ENCODE results near the gene PKP4.
"Not testable (repeated sequence)": the region's sequence is repeated elsewhere in the genome, so short reads cannot be mapped to it uniquely, and the experiment has no call there.

The PKP4 gene

DNA sequence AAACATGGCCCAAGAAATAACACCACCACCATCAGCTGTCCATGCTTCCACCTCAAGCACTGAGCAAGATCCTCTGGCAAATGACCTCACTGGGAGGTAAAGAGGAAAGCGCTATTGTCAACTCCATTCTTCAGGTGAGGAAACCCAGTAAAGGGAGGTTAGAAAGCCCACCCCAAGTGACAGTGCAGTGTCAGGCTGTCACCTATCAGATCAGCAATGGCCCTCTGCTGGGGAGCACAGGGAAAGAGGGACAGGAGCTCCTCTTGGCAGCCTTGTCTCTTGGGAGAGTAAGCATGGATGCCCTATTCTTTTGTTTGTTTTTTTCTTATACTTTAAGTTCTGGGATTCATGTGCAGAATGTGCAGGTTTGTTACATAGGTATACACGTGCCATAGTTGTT, 234.1 kb downstream of the PKP4 start:
- DNase-seq, result no peak

DNA sequence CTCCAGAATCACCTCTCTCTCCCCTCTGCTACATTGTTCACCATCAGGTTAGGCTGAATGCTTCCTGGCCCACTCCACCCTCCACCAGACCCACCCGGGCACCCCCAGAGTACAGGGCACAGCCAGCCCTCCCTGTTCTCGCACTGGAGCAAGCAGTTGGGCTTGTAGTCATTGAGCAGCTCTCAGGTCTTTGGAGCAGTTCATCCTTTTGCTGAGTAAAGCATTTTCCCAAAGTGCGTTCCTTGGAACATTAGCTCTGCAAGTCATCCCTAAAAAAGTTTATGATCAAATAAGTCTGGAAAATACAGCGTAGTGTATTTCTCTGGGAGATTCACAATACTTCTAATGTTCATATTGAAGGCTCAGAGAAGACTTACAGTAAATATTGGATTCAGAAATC, 234.9 kb downstream of the PKP4 start:
- DNase-seq, result no peak

DNA sequence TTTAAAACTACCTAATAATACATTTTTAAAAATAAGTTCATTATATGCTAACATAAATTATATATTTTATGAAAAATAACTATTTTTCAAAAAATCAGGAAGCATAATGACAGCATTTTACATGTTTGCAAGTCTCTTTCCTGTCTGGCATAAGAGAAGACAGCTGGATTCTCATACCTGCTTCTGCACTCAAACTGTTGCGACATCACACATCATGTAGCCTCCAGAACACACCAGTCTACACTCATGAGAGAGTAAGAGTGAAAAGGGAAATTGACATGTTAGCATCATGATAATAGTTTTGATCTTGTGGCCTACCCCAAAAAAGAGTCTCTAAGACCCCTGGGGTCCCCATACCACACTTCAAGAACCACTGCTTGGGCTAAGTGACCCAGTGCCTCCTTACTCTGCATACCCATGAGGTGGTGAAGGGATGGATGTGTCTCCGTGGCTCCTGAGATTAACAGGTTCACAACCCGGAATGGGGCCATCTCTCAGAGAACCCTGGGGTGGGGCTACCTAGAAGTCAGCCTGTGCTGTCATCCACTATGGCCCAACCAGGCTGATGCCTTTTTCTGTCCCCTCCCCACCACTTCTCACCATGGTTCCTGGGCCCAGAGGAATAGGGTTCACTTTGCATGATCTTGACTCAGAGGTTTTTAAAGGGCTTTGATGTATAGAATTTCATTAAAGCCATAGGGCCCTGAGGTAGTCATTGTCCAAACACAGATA, 235.8 kb downstream of the PKP4 start:
- DNase-seq, result no peak

DNA sequence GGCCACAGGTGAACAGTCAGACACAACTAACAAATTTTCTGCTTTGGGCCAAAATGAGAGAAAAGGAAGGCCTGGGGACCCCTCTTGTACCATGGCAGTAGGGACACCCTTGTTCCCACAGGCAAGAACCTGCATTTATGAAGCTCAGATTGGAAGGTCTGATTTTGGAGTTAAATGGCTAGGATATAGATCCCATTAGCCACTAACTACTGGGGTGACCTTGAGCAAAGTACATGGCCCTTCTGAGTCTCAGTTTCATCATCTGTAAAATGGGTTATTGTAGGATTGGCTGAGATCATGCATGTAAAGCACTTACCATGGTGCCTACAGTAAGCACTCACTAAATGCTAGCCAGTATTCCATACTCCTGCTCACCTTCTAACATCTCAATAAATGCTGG, 236.7 kb downstream of the PKP4 start:
- DNase-seq, result no peak

DNA sequence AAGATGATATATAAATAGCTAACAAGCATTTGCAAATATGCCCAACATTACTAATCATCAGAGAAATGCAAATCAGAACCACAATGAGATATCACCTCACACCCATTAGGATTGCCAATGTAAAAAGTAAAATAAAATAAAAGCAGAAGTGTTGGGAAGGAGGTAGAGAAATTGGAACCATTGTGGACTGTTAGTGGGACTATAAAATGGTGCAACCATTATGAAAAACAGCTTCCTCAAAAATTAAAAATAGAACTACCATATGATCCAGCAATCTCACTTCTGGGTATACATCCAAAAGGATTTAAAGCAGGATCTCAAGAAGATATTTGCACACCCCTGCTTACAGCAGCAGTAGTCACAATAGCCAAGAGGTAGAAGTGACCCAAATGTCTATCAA, 238.6 kb downstream of the PKP4 start:
- DNase-seq, result no peak

DNA sequence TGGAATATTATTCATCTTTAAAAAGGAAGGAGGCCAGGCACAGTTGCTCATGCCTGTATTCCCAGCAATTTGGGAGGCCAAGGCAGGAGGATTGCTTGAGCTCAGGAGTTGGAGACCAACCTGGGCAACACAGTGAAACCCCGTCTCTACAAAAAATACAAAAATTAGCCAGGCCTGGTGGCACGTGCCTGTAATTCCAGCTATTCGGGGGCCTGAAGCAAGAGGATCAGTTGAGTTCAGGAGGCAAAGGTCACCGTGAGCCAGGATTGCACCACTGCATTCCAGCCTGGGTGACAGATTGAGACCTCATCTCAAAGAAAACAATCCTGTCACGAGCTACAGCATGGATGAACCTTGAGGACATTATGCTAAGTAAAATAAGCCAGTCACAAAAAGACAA, 239.0 kb downstream of the PKP4 start:
- not testable (repeated sequence) for DNase-seq

DNA sequence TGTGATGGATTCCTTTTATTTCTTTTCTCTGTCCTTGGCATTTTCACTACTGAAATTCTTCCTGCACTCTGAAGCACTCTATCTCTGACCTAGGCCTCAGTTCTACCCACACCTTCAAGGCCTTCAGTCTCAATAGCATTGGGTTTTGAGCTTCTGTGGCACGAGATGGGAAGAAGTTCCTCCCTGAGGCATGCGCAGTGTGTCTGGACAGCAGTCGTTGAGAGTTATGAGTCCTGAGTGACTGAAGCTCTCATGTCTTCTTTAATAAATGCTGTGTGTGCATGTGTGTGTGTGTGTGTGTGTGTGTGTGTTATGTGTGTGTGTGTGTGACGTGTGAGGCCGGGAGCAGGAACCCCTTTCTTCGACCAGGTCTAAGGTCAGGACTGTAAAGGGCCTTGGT, 242.6 kb downstream of the PKP4 start:
- no peak for DNase-seq

DNA sequence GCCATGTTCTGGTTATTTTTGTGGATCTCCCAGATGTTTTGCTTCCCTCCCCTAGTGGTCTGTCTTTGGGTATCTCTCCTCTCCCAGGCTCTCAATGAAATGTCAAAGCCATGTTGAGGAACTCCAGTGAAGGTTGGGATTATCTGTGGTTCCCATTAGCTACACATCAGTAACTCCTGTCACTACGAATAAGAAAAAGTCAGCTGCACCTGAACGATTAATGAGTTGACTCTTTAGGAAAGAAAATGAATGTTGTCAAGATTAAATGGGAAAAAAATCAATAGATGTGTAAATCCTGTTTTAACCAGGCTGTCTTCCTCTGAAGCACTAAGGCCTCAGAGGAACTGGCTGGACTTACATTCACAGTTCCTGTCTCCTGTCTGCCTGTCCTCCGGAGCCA, 244.3 kb downstream of the PKP4 start:
- DNase-seq, result no peak

DNA sequence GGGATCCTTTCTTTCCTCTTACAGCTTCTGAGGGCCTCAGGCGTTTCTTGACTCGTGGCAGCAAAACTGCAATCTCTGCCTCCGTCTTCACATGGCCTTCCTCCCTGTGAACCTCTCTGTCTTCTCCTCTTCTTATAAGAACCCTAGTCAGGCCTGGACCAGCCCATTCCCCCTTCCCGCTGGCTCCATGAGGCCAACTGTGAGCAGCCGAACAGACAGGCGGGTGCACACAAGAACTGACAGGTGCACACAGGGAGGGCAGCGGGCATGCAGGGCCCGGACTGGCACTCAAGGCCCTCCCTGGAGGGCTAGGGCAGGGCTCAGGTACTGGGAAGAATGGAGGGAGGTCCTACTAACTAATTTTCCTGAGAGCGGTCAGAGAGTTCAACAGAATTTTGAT, 246.0 kb downstream of the PKP4 start:
- DNase-seq, result no peak

DNA sequence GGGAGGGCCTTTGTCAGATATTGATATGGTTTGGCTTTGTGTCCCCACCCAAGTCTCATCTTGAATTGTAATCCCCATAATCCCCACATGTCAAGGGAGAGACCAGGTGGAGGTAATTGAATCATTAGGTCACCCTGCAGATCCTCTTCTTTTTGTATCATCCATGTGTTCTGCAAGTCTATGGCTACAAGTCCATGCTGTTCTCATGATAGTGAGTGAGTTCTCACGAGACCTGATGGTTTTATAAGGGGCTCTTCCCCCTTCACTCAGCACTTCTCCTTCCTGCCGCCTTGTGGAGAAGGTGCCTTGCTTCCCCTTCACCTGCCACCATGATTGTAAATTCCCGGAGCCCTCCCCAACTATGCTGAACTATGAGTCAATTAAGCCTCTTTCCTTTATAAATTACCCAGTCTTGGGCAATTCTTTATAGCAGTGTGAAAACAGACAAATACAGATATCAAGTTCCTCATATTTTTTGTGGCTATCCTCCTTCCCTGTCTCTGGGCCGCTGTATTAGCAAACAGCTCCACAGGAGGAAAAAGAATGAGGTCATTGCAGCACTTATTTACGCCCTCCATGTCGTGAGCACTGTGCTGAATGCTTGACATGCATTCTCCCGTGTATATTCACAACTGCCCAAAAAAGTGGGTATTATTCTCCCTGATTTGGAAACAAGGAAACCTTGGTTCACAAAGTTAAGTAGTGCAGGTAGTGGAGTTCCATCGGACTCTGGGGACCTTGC, 248.1 kb downstream of the PKP4 start:
- DNase-seq, result not testable (repeated sequence)

DNA sequence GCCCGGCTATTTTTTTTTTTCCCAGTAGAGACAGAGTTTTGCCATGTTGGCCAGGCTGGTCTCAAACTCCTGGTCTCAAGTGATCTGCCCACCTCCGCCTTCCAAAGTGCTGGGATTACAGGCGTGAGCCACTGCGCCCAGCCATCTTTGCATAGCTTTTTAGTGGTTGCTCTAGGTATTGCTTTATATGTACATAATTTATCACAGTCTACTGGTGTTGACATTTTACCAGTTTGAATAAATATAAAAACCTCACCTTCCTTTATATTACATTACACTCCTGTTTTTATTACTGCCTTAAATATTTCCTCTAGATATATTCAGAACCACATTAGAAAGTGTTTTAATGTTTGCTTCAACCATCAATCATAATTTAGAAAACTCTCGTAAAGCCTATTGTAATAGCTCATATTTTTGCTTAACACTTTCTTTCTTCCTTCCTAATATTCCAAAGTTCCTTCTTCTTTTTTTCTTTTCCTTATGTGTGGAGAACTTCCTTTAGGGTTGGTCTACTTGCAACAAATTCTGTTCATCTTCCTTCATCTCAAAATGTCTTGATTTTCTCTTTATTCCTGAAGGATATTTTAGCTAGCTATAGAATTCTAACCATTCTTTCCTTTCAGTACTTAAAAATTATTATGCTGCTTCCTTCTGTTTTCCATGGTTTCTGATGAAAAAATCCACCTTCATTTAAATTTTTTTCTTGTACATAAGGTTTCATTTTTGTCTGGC, 256.2 kb downstream of the PKP4 start:
- no peak for DNase-seq

DNA sequence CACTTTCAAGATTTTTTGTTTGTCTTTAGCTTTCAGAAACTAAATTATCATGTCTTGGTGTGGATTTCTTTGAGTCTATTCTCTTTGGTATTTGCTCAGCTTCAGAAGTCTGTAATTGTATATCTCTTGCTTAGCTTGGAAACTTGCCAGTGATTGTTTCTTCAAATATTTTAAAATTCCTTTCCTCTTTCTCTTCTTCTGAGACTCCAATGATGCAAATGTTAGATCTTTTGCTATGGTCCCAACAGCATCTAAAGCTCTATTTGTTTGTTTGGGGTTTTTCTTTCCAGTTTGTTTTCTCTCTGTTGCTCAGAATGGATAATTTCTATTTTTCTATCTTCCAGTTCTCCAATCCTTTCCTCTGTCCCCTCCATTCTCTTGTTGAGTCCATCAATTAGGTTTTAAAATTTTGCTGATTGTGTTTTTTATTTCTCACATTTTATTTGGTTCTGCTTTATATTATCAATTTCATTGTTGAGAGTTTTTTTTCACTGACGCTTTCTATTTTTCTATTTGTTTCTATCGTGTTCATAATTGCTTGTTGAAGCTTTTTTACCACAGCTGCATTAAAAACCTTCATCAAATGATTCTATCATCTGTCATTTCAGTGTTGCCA, 256.9 kb downstream of the PKP4 start:
- no peak for DNase-seq

DNA sequence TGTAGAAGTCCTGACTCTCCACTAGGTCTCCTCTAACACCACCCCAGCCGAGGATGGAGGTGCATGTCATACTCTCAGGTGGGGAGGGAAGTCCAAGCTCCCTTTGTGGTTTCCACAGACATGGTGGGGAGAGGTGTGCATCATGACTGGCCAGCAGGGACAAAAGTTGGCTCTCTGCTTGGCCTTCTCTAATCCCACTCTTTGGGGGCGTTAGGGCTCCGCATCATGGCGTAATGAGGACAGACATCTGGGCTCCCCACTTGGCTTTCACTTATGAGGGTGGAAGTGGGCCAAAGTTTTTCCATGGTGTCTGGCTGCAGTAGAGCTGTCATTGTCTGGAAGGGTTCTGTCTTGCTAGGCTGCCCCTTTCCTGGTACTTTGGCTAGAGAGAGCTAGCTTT, 257.7 kb downstream of the PKP4 start:
- DNase-seq, result no peak

DNA sequence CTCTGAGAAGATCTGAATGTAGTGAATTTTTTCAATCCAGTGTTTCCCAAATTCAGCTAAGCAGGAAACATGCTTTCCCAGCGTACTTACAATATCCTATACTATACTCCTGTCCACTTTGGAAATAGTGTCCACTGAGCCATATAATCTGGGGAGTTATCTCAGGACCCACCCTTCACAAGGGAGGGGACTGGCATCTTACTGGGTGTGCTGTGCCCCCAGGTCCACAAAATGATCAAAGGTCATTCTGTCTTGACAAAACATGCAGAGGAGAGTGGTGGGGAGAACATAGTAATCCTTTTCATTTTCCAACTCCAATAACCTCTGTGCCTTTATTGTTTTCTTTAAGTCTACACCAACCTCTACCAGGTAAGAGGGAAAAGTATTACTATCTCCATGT, 258.6 kb downstream of the PKP4 start:
- DNase-seq, result no peak

DNA sequence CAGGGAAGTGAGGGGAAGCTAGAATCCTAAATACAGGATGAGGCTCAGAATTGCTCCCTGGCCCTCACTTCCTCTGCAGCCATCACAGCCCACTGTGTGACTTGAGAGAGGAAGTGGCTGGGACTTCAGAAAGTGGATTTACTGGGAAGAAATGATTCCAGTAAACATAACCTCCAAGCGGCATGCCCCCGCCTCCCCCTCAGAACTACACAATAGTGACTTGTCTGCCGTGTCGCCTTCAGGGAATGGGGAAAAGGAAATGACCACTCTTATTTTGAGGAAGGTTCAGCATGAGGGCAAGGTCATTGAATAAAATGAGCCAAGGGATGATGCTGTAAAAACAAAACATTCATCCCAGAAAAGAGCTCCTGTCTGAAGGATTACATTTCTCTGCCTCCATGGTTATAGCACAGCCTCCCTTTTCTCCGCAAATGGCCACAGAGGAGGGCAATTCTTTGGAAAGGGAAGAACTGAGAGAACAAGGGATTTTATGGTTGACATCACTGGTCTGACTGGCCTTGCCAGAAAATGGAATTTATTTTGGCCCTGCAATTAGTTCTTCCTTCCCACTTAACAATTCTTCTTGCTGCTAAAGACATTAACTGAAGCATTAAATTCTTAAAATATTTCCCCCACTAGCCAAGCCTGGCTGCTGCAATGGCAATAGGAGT, 259.5 kb downstream of the PKP4 start:
- no peak for DNase-seq

DNA sequence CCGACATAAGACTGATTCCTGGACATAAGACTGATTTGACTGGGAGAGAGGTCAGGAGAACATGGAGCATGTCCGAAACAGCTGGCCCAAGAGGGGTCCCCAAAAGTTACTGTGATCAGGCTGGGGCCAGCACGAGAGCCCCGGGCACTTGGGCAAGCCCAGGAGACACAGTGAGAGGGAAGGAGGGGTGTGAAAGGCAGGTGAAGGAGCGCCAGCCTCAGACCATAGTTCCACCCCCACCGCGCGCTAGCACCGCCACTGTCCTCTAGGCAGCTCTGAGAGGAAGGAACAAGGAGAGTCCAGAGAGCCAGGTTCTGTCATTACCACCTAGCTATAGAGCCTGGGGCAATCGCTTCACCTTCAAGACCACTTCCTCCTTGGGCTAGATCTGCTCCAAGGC, 260.2 kb downstream of the PKP4 start:
- DNase-seq, result no peak

DNA sequence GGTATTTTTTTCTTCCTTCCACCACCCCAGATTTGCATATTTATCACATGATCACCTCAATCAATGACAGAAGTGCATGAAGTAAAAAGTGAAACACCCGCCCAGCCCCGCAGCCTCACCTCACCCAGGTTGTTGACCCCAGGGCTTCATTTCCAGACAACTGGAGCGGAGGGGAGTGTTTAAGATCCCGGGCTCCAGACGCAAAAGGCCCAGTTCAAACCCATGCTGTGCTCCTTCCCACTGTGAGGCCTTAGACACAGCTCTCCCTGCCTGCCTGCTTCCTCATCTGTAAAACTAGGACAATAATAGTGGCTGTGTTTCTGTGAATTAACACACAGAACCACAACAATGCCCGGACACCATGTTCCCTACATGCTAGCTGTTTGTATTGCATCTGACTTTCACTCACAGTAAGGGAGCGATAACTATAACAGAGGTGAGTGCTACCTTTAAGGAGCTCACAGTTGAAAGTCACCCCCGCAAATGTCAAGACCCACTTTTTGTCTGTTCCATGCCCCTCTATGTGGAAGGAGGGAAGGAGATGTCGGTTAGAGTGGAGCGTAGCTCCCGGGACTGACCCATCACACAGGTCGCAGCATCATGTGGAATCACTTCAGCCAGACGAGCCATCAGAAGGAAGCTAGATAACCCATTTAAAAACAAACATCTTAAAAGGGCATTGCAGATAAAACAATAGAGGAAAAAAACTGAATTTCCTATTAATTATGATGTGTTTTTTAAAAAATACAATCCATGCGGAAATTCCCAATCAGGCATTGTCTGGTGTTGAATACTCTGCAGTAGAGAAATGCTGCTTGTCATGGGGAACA, 260.8 kb downstream of the PKP4 start:
- DNase-seq, result no peak

DNA sequence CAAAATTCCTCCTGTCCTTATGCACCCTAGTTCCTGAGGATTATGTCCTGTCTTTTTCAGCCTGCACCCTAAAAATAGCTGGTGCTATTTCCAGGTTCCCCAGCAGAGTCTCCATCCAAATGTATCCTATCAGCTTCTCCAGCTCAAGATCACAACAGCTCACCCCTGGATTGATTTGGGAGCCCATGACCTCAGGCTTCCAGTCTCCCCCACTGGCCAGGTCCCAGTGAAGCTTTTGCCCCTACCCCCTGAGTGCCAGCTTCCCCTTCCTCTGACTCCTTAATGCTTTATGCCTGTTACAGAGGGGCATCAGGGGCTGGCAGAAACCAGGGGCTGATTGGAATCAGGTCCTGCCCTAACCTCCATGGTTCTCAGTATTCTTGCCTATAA, 261.4 kb downstream of the PKP4 start:
- DNase-seq, result no peak

DNA sequence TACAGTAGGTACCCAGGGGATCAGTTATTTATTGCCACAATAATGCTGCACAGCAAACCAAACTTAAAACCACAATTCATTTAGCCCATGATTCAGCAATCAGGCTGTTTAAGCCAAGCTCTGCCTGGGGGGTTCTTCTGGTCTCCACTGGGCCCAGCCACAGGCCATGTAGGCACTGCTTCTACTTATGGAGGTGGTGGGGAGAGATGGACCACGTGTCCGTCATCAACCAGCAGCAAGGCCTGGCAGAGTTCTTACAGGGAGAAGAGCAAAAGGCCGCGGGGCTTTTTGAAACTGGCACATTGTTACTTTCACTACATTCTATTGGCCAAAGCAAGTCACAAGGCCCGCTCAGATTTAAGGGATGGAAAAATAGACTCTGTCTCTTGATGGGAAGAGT, 262.1 kb downstream of the PKP4 start:
- no peak for DNase-seq

DNA sequence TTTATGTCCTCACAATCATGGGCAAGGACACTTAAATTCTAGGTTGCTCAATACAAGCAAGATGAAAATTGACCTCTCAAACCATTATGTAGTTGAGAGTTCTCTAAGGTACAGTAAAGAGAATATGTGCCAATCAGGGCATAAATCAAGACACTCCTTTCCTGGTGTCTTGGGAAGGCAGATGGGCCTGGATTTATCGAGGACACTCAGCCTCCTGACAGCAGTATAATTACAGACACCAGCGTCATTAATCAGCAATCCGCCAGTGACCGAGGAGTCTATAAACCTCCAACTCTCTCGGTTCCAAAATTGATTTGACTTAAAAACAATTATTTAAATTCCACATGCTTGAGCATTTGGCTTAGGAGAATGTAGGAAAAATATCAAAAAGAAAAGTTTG, 262.7 kb downstream of the PKP4 start:
- DNase-seq, result no peak

DNA sequence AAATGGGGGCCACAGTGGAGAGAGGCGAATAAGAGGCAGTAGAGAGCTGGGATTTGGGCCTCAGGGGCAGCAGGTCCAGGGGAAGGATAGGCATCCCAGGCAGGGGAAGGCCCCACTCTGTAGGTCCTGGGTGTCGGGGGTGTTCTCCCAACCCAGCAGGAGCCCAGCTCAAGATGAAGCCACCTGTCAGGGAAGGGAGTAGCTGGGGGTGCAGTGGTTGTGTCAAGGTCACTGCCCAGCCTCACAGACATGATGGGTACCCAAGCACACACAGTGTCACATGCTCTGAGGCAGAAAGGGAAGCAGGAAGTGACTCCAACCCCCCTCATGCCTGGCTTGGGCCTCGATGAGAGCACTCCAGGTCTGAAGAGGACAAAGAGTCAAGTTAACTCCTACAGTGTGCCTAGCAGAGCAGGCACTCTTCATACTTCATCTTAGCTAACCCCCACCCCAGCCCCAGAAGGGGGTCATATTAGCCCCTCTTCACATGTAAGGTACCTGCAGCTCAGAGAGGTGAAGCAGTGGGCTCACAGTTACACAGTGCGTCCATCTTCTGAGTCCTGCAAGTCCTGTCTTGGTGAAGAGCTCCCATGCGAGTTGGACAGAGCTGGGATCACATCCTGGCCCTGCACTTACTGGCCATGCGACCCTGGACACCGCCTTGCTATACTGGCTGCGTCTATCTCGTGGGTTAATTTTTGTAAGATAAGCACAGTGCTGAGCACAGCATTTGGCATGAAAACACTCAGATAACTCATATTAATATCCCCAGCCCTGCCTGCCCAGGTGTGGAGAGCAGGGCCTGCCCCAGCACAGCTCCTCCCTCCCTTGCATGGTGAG, 265.7 kb downstream of the PKP4 start:
- DNase-seq, result no peak
